Activated naive CD8-positive, alpha-beta T cell (primary cell): ENCODE results near the gene ZC3H7B.
"Not testable (repeated sequence)": the region's sequence is repeated elsewhere in the genome, so short reads cannot be mapped to it uniquely, and the experiment has no call there.

ENCODE experiments used
- H3K27ac Mint-ChIP-seq: one replicate; pipeline ENCODE4 v1.8.0; 2021; ENCODE audit warnings: mixed read lengths
- H3K27me3 Mint-ChIP-seq: one replicate; pipeline ENCODE4 v1.8.0; 2021; ENCODE audit warnings: mixed read lengths
- H3K36me3 Mint-ChIP-seq: one replicate; pipeline ENCODE4 v1.8.0; 2021; ENCODE audit warnings: mixed read lengths
- H3K4me1 Mint-ChIP-seq: one replicate; pipeline ENCODE4 v1.8.0; 2021; ENCODE audit warnings: low read depth, mixed read lengths
- H3K4me3 Mint-ChIP-seq: one replicate; pipeline ENCODE4 v1.8.0; 2021; ENCODE audit warnings: mild to moderate bottlenecking, mixed read lengths
- H3K9me3 Mint-ChIP-seq: one replicate; pipeline ENCODE4 v1.8.0; 2021; ENCODE audit warnings: low read depth, mixed read lengths

The ZC3H7B gene

GRCh38 chr22:41394012-41394356 is 92.7 kb downstream of the ZC3H7B start:
- Mint-ChIP-seq H3K36me3 (no peaks in the 10 kb centered on the region), H3K4me1 (no peaks in the 10 kb centered on the region), H3K4me3 (no peak overlapping the region), H3K27me3 (no peaks in the 10 kb centered on the region), H3K9me3 (no peaks in the 10 kb centered on the region), H3K27ac (no peak overlapping the region)

- no peaks in the 10 kb centered on the region for H3K27me3 Mint-ChIP-seq
- H3K4me3 Mint-ChIP-seq: no peak overlapping the region
- H3K4me1 Mint-ChIP-seq: no peaks in the 10 kb centered on the region
- no peak overlapping the region for H3K27ac Mint-ChIP-seq
- H3K9me3 Mint-ChIP-seq: no peaks in the 10 kb centered on the region
- no peaks in the 10 kb centered on the region for H3K36me3 Mint-ChIP-seq
These were observed 94.4 kb downstream of the ZC3H7B start for GRCh38 chr22:41395531-41396240.

DNA sequence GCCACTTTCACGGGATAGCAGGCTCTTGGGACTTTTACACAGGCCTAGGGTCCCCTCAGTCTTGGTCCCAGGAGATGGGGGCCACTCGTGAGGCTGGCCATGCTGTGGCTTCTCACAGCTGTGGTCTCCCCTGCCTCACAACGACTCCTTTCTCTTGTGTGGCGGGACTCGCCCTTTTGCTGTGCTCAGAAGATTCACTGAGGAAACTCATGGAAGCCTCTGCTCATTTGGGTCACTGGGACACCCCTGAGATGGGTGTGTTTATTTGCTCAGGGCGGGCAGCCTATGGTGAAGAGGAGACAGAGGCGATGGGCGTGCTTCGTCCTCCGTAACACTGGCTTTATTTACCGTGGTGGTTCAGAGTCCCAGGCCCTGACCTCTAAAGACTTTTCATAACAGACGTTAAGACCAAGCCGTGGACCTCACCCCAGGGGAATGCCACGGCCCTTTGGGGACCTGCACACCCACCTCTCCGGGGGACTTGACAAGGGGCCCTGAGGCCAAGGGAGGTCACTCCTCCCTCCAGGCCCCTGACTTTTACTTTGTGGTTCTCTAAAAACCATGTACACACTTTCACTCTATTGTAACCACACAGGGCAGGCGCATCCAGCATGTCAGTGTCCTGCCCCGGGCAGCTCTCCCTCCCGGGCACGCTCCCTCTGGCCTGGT is 96.0 kb downstream of the ZC3H7B start:
- Mint-ChIP-seq H3K9me3 (no peaks in the 10 kb centered on the region), H3K4me1 (no peaks in the 10 kb centered on the region)

GRCh38 chr22:41398921-41399320 is 97.6 kb downstream of the ZC3H7B start:
- Mint-ChIP-seq H3K36me3 (no peaks in the 10 kb centered on the region), H3K4me1 (peaks cover 4% of the 10 kb centered on the region), H3K27ac (no peak overlapping the region), H3K27me3 (no peaks in the 10 kb centered on the region), H3K4me3 (no peak overlapping the region), H3K9me3 (no peaks in the 10 kb centered on the region)

More for the DNA sequence above, 96.0 kb downstream of the ZC3H7B start:
- H3K27ac Mint-ChIP-seq: no peak overlapping the region
- H3K27me3 Mint-ChIP-seq: no peaks in the 10 kb centered on the region
- H3K36me3 Mint-ChIP-seq: no peaks in the 10 kb centered on the region
- H3K4me3 Mint-ChIP-seq: no peak overlapping the region

DNA sequence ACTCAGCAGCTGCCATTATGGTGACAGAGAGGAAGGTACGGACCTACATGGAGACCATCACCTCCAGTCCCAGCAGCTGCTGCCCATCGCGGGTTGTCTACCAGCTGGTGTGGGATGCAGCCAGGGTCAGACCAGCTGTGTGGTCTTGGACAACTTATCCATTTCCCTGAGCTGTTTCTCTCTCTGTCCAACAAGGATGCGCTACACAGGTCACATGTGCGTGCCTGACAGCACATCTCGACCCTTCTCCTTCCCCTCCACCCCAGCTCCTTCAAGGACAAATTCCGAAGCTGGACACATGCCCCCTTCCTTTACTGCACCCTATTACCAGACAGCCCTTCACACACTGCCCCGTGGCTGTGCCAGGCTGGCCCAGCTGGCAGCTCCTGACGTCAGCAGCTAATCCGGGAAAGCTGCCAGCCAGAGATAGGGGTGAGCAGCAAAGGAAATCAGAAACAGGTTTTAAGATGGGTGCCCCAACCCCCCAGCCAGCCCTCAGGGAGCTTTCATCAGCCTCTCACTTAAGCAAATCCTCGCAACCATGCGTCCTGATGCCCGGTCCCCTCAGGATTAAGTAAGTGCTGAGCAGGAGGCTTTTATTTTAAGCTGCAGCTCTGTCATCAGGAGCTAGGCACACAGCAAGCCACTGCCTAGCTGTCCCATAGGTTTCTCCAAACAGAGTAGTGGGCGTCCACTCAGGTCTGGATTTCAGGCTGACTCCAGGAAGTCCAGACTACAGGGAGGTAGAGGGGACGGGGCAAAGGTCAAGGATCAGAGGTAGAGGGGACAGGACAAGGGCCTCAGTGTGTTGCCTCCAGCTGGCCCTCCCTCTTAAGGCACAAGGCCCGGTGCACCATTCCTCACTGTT is 100.7 kb downstream of the ZC3H7B start:
- Mint-ChIP-seq H3K27ac (no peak overlapping the region), H3K4me3 (no peak overlapping the region), H3K27me3 (no peaks in the 10 kb centered on the region), H3K9me3 (no peaks in the 10 kb centered on the region), H3K36me3 (no peaks in the 10 kb centered on the region), H3K4me1 (peaks cover 15% of the 10 kb centered on the region)

DNA sequence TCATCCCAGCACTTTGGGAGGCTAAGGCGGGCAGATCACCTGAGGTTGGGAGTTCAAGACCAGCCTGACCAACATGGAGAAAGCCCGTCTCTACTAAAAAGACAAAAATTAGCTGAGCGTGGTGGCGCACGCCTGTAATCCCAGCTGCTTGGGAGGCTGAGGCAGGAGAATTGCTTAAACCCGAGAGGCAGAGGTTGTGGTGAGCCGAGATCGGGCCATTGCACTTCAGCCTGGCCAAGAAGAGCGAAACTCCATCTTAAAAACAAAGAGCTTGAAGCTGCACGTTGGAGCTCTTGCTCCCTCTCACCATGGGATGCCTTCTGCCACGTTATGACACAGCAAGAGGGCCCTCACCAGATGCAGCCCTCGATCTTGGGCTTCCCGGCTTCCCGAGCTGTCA is 101.5 kb downstream of the ZC3H7B start:
- H3K36me3 Mint-ChIP-seq, H3K4me3 Mint-ChIP-seq, H3K9me3 Mint-ChIP-seq, H3K27ac Mint-ChIP-seq, H3K27me3 Mint-ChIP-seq: not testable (repeated sequence)
- H3K4me1 Mint-ChIP-seq: peaks cover 15% of the 10 kb centered on the region

- Mint-ChIP-seq H3K4me1 (peaks cover 15% of the 10 kb centered on the region), H3K9me3 (no peaks in the 10 kb centered on the region), H3K4me3 (no peak overlapping the region), H3K27ac (peak overlapping the region; percentile 5), H3K36me3 (no peaks in the 10 kb centered on the region), H3K27me3 (no peaks in the 10 kb centered on the region)
These were observed 102.4 kb downstream of the ZC3H7B start for GRCh38 chr22:41403532-41404318.

- Mint-ChIP-seq H3K27me3 (no peaks in the 10 kb centered on the region), H3K9me3 (no peaks in the 10 kb centered on the region), H3K4me1 (peaks cover 20% of the 10 kb centered on the region), H3K36me3 (no peaks in the 10 kb centered on the region), H3K4me3 (peak overlapping the region; percentile 65), H3K27ac (peak overlapping the region; percentile 80)
These were observed 104.3 kb downstream of the ZC3H7B start for GRCh38 chr22:41405588-41405987.

DNA sequence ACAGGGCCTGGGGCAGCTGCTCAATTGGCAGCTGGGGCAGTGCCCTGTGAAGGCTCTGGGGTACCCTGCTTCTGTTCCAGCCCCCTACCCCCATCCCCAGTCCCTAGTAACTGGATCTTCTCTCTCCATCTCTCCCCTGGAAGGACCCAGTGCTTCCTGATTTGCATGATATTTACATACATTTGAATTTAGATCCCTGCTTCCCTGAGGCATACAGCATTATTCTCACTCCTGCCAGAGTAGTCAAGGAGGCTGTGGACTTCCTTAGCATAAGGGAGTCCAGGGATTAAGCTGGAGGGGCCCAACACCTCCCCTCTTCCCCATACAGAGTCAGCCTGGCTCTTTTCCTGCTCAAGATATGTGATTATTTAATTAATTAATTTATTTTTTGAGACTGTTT is 105.1 kb downstream of the ZC3H7B start:
- Mint-ChIP-seq H3K27me3 (no peaks in the 10 kb centered on the region), H3K36me3 (no peaks in the 10 kb centered on the region), H3K4me3 (no peak overlapping the region), H3K4me1 (peaks cover 27% of the 10 kb centered on the region), H3K9me3 (no peaks in the 10 kb centered on the region), H3K27ac (peak overlapping the region; percentile 73)

DNA sequence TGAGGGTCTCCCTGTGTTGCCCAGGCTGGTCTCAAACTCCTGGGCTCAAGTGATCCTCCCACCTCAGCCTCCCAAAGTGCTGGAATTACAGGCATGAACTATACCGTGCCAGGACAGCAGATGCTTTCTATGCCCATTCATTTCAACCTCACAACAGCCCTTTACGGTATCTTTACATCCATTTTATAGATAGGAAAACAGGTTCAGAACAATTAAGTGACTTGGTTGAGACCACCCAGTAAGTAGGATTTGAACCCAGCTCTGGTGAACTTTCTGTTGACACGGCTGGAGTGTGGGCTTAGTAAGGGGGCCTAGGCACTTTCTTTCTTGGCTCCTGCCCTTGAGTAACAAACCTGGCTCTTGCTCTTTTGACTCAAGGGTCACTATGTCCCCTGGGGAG is 106.1 kb downstream of the ZC3H7B start:
- Mint-ChIP-seq H3K4me1 (peaks cover 33% of the 10 kb centered on the region), H3K27me3 (no peaks in the 10 kb centered on the region), H3K4me3 (no peak overlapping the region), H3K36me3 (no peaks in the 10 kb centered on the region), H3K9me3 (no peaks in the 10 kb centered on the region), H3K27ac (peak overlapping the region; percentile 16)

DNA sequence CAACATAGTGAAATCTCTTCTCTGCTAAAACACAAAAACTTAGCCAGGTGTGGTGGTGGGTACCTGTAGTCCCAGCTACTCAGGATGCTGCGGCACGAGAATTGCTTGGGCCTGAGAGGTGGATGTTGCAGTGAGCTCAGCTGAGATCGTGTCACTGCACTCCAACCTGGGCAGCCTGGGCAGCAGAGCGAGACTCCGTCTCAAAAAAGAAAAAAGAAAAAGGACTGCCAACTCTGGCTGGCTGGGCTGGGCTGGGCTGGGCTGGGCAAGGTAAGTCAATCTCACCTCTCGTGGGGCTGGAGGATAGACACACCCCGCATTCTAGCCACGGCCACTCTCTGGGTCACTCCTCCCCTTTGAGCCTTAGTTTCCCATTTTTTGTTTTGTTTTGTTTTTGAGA is 107.3 kb downstream of the ZC3H7B start:
- H3K9me3 Mint-ChIP-seq: no peaks in the 10 kb centered on the region
- peaks cover 34% of the 10 kb centered on the region for H3K4me1 Mint-ChIP-seq
- no peaks in the 10 kb centered on the region for H3K27me3 Mint-ChIP-seq
- no peak overlapping the region for H3K4me3 Mint-ChIP-seq
- H3K36me3 Mint-ChIP-seq: no peaks in the 10 kb centered on the region
- H3K27ac Mint-ChIP-seq: no peak overlapping the region
